ENCODE measurements around the gene IGFBP1. TPM values are rescaled to one million over a fixed set of nuclear protein-coding genes. Genes with fewer than 3 reads are reported as not detected.

IGFBP1 gene
- total and polyA plus RNA-seq, 2 experiments from 2014 or later, result not detected

DNA sequence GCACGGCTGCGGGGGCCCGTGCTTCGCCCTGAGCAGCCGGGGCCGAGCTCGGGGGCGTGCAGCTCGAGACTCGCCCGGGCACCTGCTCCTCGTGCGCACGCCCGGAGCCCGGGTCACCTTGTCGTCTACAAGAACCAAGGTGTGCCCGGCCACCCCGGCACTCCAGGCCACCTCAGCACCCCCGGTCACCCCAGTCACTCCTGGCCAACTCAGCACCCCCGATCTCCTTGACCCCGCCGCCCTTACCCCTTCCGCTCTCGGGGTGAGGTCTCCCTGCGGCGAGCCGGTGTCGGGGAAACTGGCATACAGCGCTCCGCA is 33.1 kb downstream of the IGFBP1 start (continued):
- TF ChIP-seq, protein P1, sequence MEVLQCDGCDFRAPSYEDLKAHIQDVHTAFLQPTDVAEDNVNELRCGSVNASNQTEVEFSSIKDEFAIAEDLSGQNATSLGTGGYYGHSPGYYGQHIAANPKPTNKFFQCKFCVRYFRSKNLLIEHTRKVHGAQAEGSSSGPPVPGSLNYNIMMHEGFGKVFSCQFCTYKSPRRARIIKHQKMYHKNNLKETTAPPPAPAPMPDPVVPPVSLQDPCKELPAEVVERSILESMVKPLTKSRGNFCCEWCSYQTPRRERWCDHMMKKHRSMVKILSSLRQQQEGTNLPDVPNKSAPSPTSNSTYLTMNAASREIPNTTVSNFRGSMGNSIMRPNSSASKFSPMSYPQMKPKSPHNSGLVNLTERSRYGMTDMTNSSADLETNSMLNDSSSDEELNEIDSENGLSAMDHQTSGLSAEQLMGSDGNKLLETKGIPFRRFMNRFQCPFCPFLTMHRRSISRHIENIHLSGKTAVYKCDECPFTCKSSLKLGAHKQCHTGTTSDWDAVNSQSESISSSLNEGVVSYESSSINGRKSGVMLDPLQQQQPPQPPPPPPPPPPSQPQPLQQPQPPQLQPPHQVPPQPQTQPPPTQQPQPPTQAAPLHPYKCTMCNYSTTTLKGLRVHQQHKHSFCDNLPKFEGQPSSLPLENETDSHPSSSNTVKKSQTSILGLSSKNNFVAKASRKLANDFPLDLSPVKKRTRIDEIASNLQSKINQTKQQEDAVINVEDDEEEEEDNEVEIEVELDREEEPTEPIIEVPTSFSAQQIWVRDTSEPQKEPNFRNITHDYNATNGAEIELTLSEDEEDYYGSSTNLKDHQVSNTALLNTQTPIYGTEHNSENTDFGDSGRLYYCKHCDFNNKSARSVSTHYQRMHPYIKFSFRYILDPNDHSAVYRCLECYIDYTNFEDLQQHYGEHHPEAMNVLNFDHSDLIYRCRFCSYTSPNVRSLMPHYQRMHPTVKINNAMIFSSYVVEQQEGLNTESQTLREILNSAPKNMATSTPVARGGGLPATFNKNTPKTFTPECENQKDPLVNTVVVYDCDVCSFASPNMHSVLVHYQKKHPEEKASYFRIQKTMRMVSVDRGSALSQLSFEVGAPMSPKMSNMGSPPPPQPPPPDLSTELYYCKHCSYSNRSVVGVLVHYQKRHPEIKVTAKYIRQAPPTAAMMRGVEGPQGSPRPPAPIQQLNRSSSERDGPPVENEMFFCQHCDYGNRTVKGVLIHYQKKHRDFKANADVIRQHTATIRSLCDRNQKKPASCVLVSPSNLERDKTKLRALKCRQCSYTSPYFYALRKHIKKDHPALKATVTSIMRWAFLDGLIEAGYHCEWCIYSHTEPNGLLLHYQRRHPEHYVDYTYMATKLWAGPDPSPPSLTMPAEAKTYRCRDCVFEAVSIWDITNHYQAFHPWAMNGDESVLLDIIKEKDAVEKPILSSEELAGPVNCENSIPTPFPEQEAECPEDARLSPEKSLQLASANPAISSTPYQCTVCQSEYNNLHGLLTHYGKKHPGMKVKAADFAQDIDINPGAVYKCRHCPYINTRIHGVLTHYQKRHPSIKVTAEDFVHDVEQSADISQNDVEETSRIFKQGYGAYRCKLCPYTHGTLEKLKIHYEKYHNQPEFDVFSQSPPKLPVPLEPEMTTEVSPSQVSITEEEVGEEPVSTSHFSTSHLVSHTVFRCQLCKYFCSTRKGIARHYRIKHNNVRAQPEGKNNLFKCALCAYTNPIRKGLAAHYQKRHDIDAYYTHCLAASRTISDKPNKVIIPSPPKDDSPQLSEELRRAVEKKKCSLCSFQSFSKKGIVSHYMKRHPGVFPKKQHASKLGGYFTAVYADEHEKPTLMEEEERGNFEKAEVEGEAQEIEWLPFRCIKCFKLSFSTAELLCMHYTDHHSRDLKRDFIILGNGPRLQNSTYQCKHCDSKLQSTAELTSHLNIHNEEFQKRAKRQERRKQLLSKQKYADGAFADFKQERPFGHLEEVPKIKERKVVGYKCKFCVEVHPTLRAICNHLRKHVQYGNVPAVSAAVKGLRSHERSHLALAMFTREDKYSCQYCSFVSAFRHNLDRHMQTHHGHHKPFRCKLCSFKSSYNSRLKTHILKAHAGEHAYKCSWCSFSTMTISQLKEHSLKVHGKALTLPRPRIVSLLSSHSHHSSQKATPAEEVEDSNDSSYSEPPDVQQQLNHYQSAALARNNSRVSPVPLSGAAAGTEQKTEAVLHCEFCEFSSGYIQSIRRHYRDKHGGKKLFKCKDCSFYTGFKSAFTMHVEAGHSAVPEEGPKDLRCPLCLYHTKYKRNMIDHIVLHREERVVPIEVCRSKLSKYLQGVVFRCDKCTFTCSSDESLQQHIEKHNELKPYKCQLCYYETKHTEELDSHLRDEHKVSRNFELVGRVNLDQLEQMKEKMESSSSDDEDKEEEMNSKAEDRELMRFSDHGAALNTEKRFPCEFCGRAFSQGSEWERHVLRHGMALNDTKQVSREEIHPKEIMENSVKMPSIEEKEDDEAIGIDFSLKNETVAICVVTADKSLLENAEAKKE (CRISPR knock-in tag; IDR thresholded peaks at IDR 0.05), result no peak
- TF ChIP-seq, protein P2, sequence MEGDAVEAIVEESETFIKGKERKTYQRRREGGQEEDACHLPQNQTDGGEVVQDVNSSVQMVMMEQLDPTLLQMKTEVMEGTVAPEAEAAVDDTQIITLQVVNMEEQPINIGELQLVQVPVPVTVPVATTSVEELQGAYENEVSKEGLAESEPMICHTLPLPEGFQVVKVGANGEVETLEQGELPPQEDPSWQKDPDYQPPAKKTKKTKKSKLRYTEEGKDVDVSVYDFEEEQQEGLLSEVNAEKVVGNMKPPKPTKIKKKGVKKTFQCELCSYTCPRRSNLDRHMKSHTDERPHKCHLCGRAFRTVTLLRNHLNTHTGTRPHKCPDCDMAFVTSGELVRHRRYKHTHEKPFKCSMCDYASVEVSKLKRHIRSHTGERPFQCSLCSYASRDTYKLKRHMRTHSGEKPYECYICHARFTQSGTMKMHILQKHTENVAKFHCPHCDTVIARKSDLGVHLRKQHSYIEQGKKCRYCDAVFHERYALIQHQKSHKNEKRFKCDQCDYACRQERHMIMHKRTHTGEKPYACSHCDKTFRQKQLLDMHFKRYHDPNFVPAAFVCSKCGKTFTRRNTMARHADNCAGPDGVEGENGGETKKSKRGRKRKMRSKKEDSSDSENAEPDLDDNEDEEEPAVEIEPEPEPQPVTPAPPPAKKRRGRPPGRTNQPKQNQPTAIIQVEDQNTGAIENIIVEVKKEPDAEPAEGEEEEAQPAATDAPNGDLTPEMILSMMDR (conservative IDR thresholded peaks at IDR 0.05; ENCODE audit: low read depth in 2 of 2), result no peak
- no peak for TF ChIP-seq STAT1 (IDR thresholded peaks at IDR 0.05; ENCODE audit: unreplicated experiment)

DNA sequence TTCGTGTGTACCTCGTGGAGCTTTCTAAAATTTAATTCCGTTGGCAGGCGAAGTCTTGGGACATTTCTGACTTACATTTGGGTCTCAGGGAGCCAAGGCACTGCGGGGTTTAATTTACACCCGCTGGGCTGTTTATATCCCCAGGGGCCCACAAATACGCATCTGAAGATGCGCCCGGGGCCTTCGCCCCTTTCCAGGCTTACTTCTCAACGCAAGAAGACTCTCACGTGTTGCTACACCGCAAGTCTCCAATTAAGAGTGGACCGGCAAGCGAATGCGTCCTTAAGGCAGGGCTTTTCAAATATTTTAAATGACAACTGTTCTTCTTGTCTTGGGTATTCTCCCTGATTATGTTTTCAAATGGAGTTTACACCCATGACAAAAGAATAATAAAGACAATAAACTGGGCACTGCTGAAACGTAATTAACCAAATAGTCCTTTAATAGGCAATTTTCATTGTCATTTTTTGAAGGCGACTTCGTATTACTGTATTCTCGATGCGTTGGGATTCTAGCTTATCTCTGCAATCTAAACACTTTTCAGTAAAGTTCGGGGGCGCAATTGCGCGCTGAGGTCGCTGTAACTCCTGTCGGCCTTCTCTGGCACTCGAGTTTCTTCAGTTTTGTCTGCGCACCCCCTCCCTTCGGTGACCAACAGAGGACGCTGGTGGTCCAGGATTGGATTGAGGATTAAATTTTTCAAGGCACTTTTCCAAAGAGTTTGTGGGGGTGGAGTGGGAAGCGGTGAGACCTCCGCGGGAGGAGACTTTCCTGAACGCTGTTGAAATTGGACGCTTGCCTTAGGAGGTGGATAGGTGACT is 33.6 kb downstream of the IGFBP1 start:
- peak overlapping the region; percentile 77 for H3K4me3 ChIP-seq
- peaks cover 40% of the 10 kb centered on the region for H3K4me1 Mint-ChIP-seq

More for the DNA sequence above, 33.6 kb downstream of the IGFBP1 start:
- Histone ChIP-seq H3K4me2 (peak overlapping the region; percentile 84), H3K27me3 (ENCODE audit: insufficient read depth) (peaks cover 57% of the 10 kb centered on the region), H4K20me1 (replicated peaks; ENCODE audit: insufficient read depth) (0 out of 2 replicates have a peak, but pooled peaks cover 7% of the 10 kb centered on the region), H3K79me2 (replicated peaks; ENCODE audit: insufficient read depth) (no peaks in the 10 kb centered on the region), H3K4me1 (ENCODE audit: insufficient read depth) (peaks cover 51% of the 10 kb centered on the region), H3F3A (replicated peaks; ENCODE audit: low read depth) (peaks cover 6% of the 10 kb centered on the region; the same call in 1 of the 2 replicates), H3K36me3 (ENCODE audit: insufficient read depth) (no peaks in the 10 kb centered on the region), H3K9me2 (ENCODE audit: insufficient read depth) (0 out of 2 replicates have a peak, but pooled peaks cover 7% of the 10 kb centered on the region), H2AFZ (peak overlapping the region; percentile 90), H3K27ac (ENCODE audit: low read depth) (no peak overlapping the region)
- DNase-seq (ENCODE audit: low spot score) (peak; percentile 85), ATAC-seq (peak; percentile 10)
- Mint-ChIP-seq H3K4me3 (peak overlapping the region; percentile 76), H3K36me3 (ENCODE audit: low read depth) (no peaks in the 10 kb centered on the region; the same call in 2 of the 3 replicates), H3K9me3 (no peaks in the 10 kb centered on the region), H3K27ac (no peak overlapping the region), H3K27me3 (ENCODE audit: insufficient read depth, low read depth, poor library complexity) (peaks cover 56% of the 10 kb centered on the region)
- TF ChIP-seq STAT1 (IDR thresholded peaks at IDR 0.05; ENCODE audit: unreplicated experiment), result no peak
- no peak for TF ChIP-seq CREB1 (CRISPR knock-in tag; IDR thresholded peaks at IDR 0.05; ENCODE audit: low read depth)
- TF ChIP-seq EZH2phosphoT487 (IDR thresholded peaks at IDR 0.05; ENCODE audit: unreplicated experiment), result peak; percentile 59
- TF ChIP-seq, protein P3, sequence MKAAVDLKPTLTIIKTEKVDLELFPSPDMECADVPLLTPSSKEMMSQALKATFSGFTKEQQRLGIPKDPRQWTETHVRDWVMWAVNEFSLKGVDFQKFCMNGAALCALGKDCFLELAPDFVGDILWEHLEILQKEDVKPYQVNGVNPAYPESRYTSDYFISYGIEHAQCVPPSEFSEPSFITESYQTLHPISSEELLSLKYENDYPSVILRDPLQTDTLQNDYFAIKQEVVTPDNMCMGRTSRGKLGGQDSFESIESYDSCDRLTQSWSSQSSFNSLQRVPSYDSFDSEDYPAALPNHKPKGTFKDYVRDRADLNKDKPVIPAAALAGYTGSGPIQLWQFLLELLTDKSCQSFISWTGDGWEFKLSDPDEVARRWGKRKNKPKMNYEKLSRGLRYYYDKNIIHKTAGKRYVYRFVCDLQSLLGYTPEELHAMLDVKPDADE (IDR thresholded peaks at IDR 0.05), result no peak
- TF ChIP-seq, protein P2 (conservative IDR thresholded peaks at IDR 0.05; ENCODE audit: low read depth in 2 of 2), result peak; percentile 92 to 96
- no peak for TF ChIP-seq ZNF114 (CRISPR knock-in tag; IDR thresholded peaks at IDR 0.05)
- peak; percentile 54 for TF ChIP-seq EZH2 (IDR thresholded peaks at IDR 0.05; ENCODE audit: low read depth, unreplicated experiment)
- no peak for TF ChIP-seq JUNB (IDR thresholded peaks at IDR 0.05; ENCODE audit: unreplicated experiment)
